ENCODE results near the gene CRTC1.

Gene CRTC1

GRCh38 chr19:18782559-18783225, 99.2 kb downstream of the CRTC1 start:
- Histone ChIP-seq H2AFZ (ENCODE audit: low read depth, low read length) (no peak overlapping the region), H3K79me2 (ENCODE audit: insufficient read depth, low read length) (no peaks in the 10 kb centered on the region), H3K4me3 (ENCODE audit: low read depth in 1 of 2, low read length in 2 of 2) (no peak overlapping the region), H3K9ac (ENCODE audit: low read depth, low read length) (no peak overlapping the region), H3K27ac (ENCODE audit: low read length) (no peak overlapping the region), H3K36me3 (ENCODE audit: insufficient read depth, low read length) (no peaks in the 10 kb centered on the region), H3K9me3 (ENCODE audit: insufficient read depth, low read length, severe bottlenecking) (no peaks in the 10 kb centered on the region), H3K4me2 (ENCODE audit: insufficient read depth, low read length) (no peak overlapping the region), H4K20me1 (ENCODE audit: insufficient read depth, low read length) (0 out of 2 replicates have a peak, but pooled peaks cover 6% of the 10 kb centered on the region), H3K27me3 (ENCODE audit: insufficient read depth, low read length, poor library complexity) (no peaks in the 10 kb centered on the region), H3K4me1 (ENCODE audit: insufficient read depth, low read length) (no peaks in the 10 kb centered on the region)
- no peak for TF ChIP-seq EZH2 (IDR thresholded peaks at IDR 0.05; ENCODE audit: borderline replicate concordance, low read depth, low read length, severe bottlenecking)
- TF ChIP-seq CTCF (IDR thresholded peaks at IDR 0.05; ENCODE audit: borderline replicate concordance, extremely low read depth, low read length, poor library complexity, severe bottlenecking), result no peak
- ATAC-seq (ENCODE audit: insufficient read depth, low read depth), result no peak
- no peak for DNase-seq

GRCh38 chr19:18783958-18784785, 100.7 kb downstream of the CRTC1 start:
- ATAC-seq (ENCODE audit: insufficient read depth, low read depth) (no peak), DNase-seq (no peak)
- no peaks in the 10 kb centered on the region for H3K9me3 ChIP-seq (ENCODE audit: insufficient read depth, low read length, severe bottlenecking)
- no peaks in the 10 kb centered on the region for H3K4me1 ChIP-seq (ENCODE audit: insufficient read depth, low read length)
- no peaks in the 10 kb centered on the region for H3K27me3 ChIP-seq (ENCODE audit: insufficient read depth, low read length, poor library complexity)
- H3K4me2 ChIP-seq (ENCODE audit: insufficient read depth, low read length), result no peak overlapping the region
- no peak overlapping the region for H3K4me3 ChIP-seq (ENCODE audit: low read depth in 1 of 2, low read length in 2 of 2)
- no peak overlapping the region for H3K27ac ChIP-seq (ENCODE audit: low read length)
- 0 out of 2 replicates have a peak, but pooled peaks cover 4% of the 10 kb centered on the region for H4K20me1 ChIP-seq (ENCODE audit: insufficient read depth, low read length)
- no peak overlapping the region for H2AFZ ChIP-seq (ENCODE audit: low read depth, low read length)
- H3K9ac ChIP-seq (ENCODE audit: low read depth, low read length), result no peak overlapping the region
- TF ChIP-seq CTCF (IDR thresholded peaks at IDR 0.05; ENCODE audit: borderline replicate concordance, extremely low read depth, low read length, poor library complexity, severe bottlenecking) (no peak), EZH2 (IDR thresholded peaks at IDR 0.05; ENCODE audit: borderline replicate concordance, low read depth, low read length, severe bottlenecking) (no peak)
- H3K36me3 ChIP-seq (ENCODE audit: insufficient read depth, low read length), result no peaks in the 10 kb centered on the region
- H3K79me2 ChIP-seq (ENCODE audit: insufficient read depth, low read length), result no peaks in the 10 kb centered on the region

GRCh38 chr19:18784786-18785120, 101.3 kb downstream of the CRTC1 start:
- Histone ChIP-seq H2AFZ (ENCODE audit: low read depth, low read length) (no peak overlapping the region), H3K27ac (ENCODE audit: low read length) (no peak overlapping the region), H3K36me3 (ENCODE audit: insufficient read depth, low read length) (no peaks in the 10 kb centered on the region), H3K4me1 (ENCODE audit: insufficient read depth, low read length) (no peaks in the 10 kb centered on the region), H3K79me2 (ENCODE audit: insufficient read depth, low read length) (no peaks in the 10 kb centered on the region), H3K9ac (ENCODE audit: low read depth, low read length) (no peak overlapping the region), H3K9me3 (ENCODE audit: insufficient read depth, low read length, severe bottlenecking) (no peaks in the 10 kb centered on the region), H3K4me3 (ENCODE audit: low read depth in 1 of 2, low read length in 2 of 2) (no peak overlapping the region), H4K20me1 (ENCODE audit: insufficient read depth, low read length) (0 out of 2 replicates have a peak, but pooled peaks cover 4% of the 10 kb centered on the region), H3K4me2 (ENCODE audit: insufficient read depth, low read length) (no peak overlapping the region), H3K27me3 (ENCODE audit: insufficient read depth, low read length, poor library complexity) (no peaks in the 10 kb centered on the region)
- DNase-seq (no peak), ATAC-seq (ENCODE audit: insufficient read depth, low read depth) (no peak)
- no peak for TF ChIP-seq EZH2 (IDR thresholded peaks at IDR 0.05; ENCODE audit: borderline replicate concordance, low read depth, low read length, severe bottlenecking)
- no peak for TF ChIP-seq CTCF (IDR thresholded peaks at IDR 0.05; ENCODE audit: borderline replicate concordance, extremely low read depth, low read length, poor library complexity, severe bottlenecking)
